ENCODE data around the gene LDB2.

Gene LDB2

GRCh38 chr4:16730522-16731205 is 167.8 kb downstream of the LDB2 start:
- H3K4me1 ChIP-seq (ENCODE audit: insufficient read depth, low read length, poor library complexity, severe bottlenecking), result no peaks in the 10 kb centered on the region
- TF ChIP-seq EZH2phosphoT487 (IDR thresholded peaks at IDR 0.05; ENCODE audit: borderline replicate concordance), result no peak
- TF ChIP-seq CTCF (conservative IDR thresholded peaks at IDR 0.05; ENCODE audit: low read length), result no peak
- no peaks in the 10 kb centered on the region for H4K20me1 ChIP-seq (ENCODE audit: insufficient read depth, low read length, poor library complexity, severe bottlenecking)
- no peak overlapping the region for H3K4me3 ChIP-seq (ENCODE audit: low read length, poor library complexity, severe bottlenecking)
- no peaks in the 10 kb centered on the region for H3K27me3 ChIP-seq (ENCODE audit: insufficient read depth, low read length, poor library complexity, severe bottlenecking)
- H3K9ac ChIP-seq (ENCODE audit: low read depth, low read length, poor library complexity, severe bottlenecking), result no peak overlapping the region
- no peaks in the 10 kb centered on the region for H3K79me2 ChIP-seq (ENCODE audit: insufficient read depth, low read length)
- no peak overlapping the region for H2AFZ ChIP-seq (ENCODE audit: low read length)
- no peaks in the 10 kb centered on the region for H3K9me3 ChIP-seq (ENCODE audit: insufficient read depth, low read depth, low read length)
- no peak overlapping the region for H3K4me2 ChIP-seq (ENCODE audit: low read depth, low read length, poor library complexity, severe bottlenecking)
- no peaks in the 10 kb centered on the region for H3F3A ChIP-seq (ENCODE audit: low read depth)
- 0 out of 2 replicates have a peak, but pooled peaks cover 4% of the 10 kb centered on the region for H3K9me2 ChIP-seq (replicated peaks; ENCODE audit: low read depth, low read length)
- no peaks in the 10 kb centered on the region for H3K36me3 ChIP-seq (ENCODE audit: insufficient read depth, low read length)

GRCh38 chr4:16729336-16729735 is 169.1 kb downstream of the LDB2 start:
- no peaks in the 10 kb centered on the region for H3K79me2 ChIP-seq (ENCODE audit: insufficient read depth, low read length)
- no peaks in the 10 kb centered on the region for H3K4me1 ChIP-seq (ENCODE audit: insufficient read depth, low read length, poor library complexity, severe bottlenecking)
- H3K9me3 ChIP-seq (ENCODE audit: insufficient read depth, low read depth, low read length), result no peaks in the 10 kb centered on the region
- no peak overlapping the region for H3K4me2 ChIP-seq (ENCODE audit: low read depth, low read length, poor library complexity, severe bottlenecking)
- H3K4me3 ChIP-seq (ENCODE audit: low read length, poor library complexity, severe bottlenecking), result no peak overlapping the region
- no peaks in the 10 kb centered on the region for H3F3A ChIP-seq (ENCODE audit: low read depth)
- no peaks in the 10 kb centered on the region for H3K27me3 ChIP-seq (ENCODE audit: insufficient read depth, low read length, poor library complexity, severe bottlenecking)
- no peak for TF ChIP-seq EZH2phosphoT487 (IDR thresholded peaks at IDR 0.05; ENCODE audit: borderline replicate concordance)
- no peak for TF ChIP-seq CTCF (conservative IDR thresholded peaks at IDR 0.05; ENCODE audit: low read length)
- no peak overlapping the region for H2AFZ ChIP-seq (ENCODE audit: low read length)
- no peaks in the 10 kb centered on the region for H3K36me3 ChIP-seq (ENCODE audit: insufficient read depth, low read length)
- H3K9me2 ChIP-seq (replicated peaks; ENCODE audit: low read depth, low read length), result 0 out of 2 replicates have a peak, but pooled peaks cover 4% of the 10 kb centered on the region
- H4K20me1 ChIP-seq (ENCODE audit: insufficient read depth, low read length, poor library complexity, severe bottlenecking), result no peaks in the 10 kb centered on the region
- no peak overlapping the region for H3K9ac ChIP-seq (ENCODE audit: low read depth, low read length, poor library complexity, severe bottlenecking)

- Histone ChIP-seq H3K27me3 (ENCODE audit: insufficient read depth, low read length, poor library complexity, severe bottlenecking) (no peaks in the 10 kb centered on the region), H4K20me1 (ENCODE audit: insufficient read depth, low read length, poor library complexity, severe bottlenecking) (no peaks in the 10 kb centered on the region), H2AFZ (ENCODE audit: low read length) (no peak overlapping the region), H3K4me2 (ENCODE audit: low read depth, low read length, poor library complexity, severe bottlenecking) (no peak overlapping the region), H3K79me2 (ENCODE audit: insufficient read depth, low read length) (no peaks in the 10 kb centered on the region), H3K9ac (ENCODE audit: low read depth, low read length, poor library complexity, severe bottlenecking) (no peak overlapping the region), H3K9me3 (ENCODE audit: insufficient read depth, low read depth, low read length) (no peaks in the 10 kb centered on the region), H3K36me3 (ENCODE audit: insufficient read depth, low read length) (no peaks in the 10 kb centered on the region), H3K9me2 (replicated peaks; ENCODE audit: low read depth, low read length) (0 out of 2 replicates have a peak, but pooled peaks cover 4% of the 10 kb centered on the region), H3K4me3 (ENCODE audit: low read length, poor library complexity, severe bottlenecking) (no peak overlapping the region), H3K4me1 (ENCODE audit: insufficient read depth, low read length, poor library complexity, severe bottlenecking) (no peaks in the 10 kb centered on the region), H3F3A (ENCODE audit: low read depth) (no peaks in the 10 kb centered on the region)
- no peak for TF ChIP-seq EZH2phosphoT487 (IDR thresholded peaks at IDR 0.05; ENCODE audit: borderline replicate concordance)
- TF ChIP-seq CTCF (conservative IDR thresholded peaks at IDR 0.05; ENCODE audit: low read length), result no peak
Measured at GRCh38 chr4:16728849-16729248, 169.6 kb downstream of the LDB2 start.

Measured in Loucy (cell line).